GM12878 (cell line): ENCODE data around the gene FAM162A. TPM values are rescaled to one million over a fixed set of nuclear protein-coding genes. Genes with fewer than 3 reads are reported as not detected.

Experiments used
- ATF3 ChIP-seq: IDR thresholded peaks from 2 replicates; pipeline ENCODE4 v1.6.1; 2011; ENCODE audit warnings: low read depth, mild to moderate bottlenecking, low read length, moderate library complexity, borderline replicate concordance; ENCODE audit errors: extremely low read depth
- CEBPZ ChIP-seq: fragments of 150-350 bp; IDR thresholded peaks from 2 replicates; pipeline ENCODE4 v1.6.1; 2016; ENCODE audit warnings: low read depth, low read length
- CHD2 ChIP-seq: IDR thresholded peaks from 2 replicates; pipeline ENCODE4 v1.6.1; 2011; ENCODE audit warnings: low read depth, low read length, improper control_type of control experiment, borderline replicate concordance
- NBN ChIP-seq: fragments of 450-650 bp; IDR thresholded peaks from 2 replicates; pipeline ENCODE4 v1.6.1; 2016
- PKNOX1 ChIP-seq: fragments of 450-650 bp; IDR thresholded peaks from 2 replicates; pipeline ENCODE4 v1.6.1; 2016; ENCODE audit warnings: mild to moderate bottlenecking
- SKIL ChIP-seq: fragments of 450-650 bp; IDR thresholded peaks from 2 replicates; pipeline ENCODE4 v1.6.1; 2017; ENCODE audit warnings: mild to moderate bottlenecking, low read depth, inconsistent platforms; ENCODE audit not compliant: poor library complexity, severe bottlenecking
- SREBF1 ChIP-seq: IDR thresholded peaks from 2 replicates; pipeline ENCODE4 v1.6.1; 2012; ENCODE audit warnings: mild to moderate bottlenecking, low read length
- STAT3 ChIP-seq: IDR thresholded peaks from 2 replicates; pipeline ENCODE4 v1.6.1; 2011; ENCODE audit warnings: low read depth, low read length, improper control_type of control experiment
- SUPT20H ChIP-seq: IDR thresholded peaks from 2 replicates; pipeline ENCODE4 v1.6.1; 2011; ENCODE audit warnings: low read depth, mild to moderate bottlenecking, low read length, moderate library complexity, borderline replicate concordance; ENCODE audit not compliant: control insufficient read depth
- SUZ12 ChIP-seq: fragments of 200-600 bp; sonication (generic); IDR thresholded peaks from one replicate; pipeline ENCODE4 v1.6.1; 2018; ENCODE audit warnings: antibody characterized with exemption, mild to moderate bottlenecking; ENCODE audit not compliant: unreplicated experiment
- TCF12 ChIP-seq: IDR thresholded peaks from 2 replicates; pipeline ENCODE4 v1.6.1; 2011; ENCODE audit warnings: low read depth, mild to moderate bottlenecking, low read length
- ZBTB40 ChIP-seq: fragments of 450-650 bp; IDR thresholded peaks from 2 replicates; pipeline ENCODE4 v1.6.1; 2016; ENCODE audit warnings: mild to moderate bottlenecking, moderate library complexity, borderline replicate concordance
- polyA plus RNA-seq, 11 experiments: library from polyadenylated mRNA; depleted of rRNA in 4 of 11; unstranded in 6 of 11; stranded (reverse) in 5 of 11; fragments of >200 nt; fragmentation: Nextera tagmentation in 4 of 11; fragmentation: Illumina TruSeq in 1 of 11; extraction: Ambion mirVana in 4 of 11; extraction: Trizol in 1 of 11; gene quantifications; 1 replicate in 1 of 11; 2 replicates in 10 of 11; pipeline versions ENCODE4 v1.2.1 to v1.2.3, GENCODE V29; 2011 to 2016; ENCODE audit warnings: inconsistent platforms in 2 of 11, missing spikeins in 2 of 11, low read depth in 1 of 11
- total RNA-seq, 4 experiments: library from RNA; depleted of rRNA in 3 of 4; stranded (reverse); fragments of >200 nt in 3 of 4; fragmentation: Illumina TruSeq in 1 of 4; extraction: Trizol in 1 of 4; gene quantifications; 2 replicates each; pipeline versions ENCODE4 v1.2.1 to v1.2.3, GENCODE V29; 2013 to 2021

FAM162A gene
- total and polyA plus RNA-seq, 10 of the 15 experiments (the other 5 are each of a cell fraction or from before 2014, with no cell fraction given) = 59.2 to 346 (median 149) TPM

GRCh38 chr3:122415762-122416654, 32.0 kb downstream of the FAM162A start, which contains the start of gene WDR5B (continued):
- peak; percentile 56 for TF ChIP-seq CHD2
- no peak for TF ChIP-seq SUZ12
- TF ChIP-seq CEBPZ = no peak
- TF ChIP-seq SREBF1 = 0 out of 2 replicates have a peak, but pooled peaks have one; percentile 14
- peak; percentile 91 for TF ChIP-seq ZBTB40
- peak; percentile 93 for TF ChIP-seq NBN
- 0 out of 2 replicates have a peak, but pooled peaks have one; percentile 35 for TF ChIP-seq STAT3
- TF ChIP-seq SKIL = peak; percentile 83
- TF ChIP-seq PKNOX1 = peak; percentile 97
- TF ChIP-seq SUPT20H = no peak
- no peak for TF ChIP-seq ATF3
- peak; percentile 90 for TF ChIP-seq TCF12
